HG02588 (cell line): ENCODE measurements around the gene CRABP2.

Source experiments
- ATAC-seq: cut with Tn5 transposase; IDR thresholded peaks from one replicate; pipeline ENCODE4 v1.9.1; 2021; ENCODE audit warnings: mild to moderate bottlenecking, moderate library complexity; ENCODE audit not compliant: unreplicated experiment

CRABP2 gene

GRCh38 chr1:156657741-156658319 lies 47.6 kb downstream of the CRABP2 start:
- ATAC-seq: no peak

- ATAC-seq: no peak
These were observed 48.3 kb downstream of the CRABP2 start for GRCh38 chr1:156656806-156657740.

GRCh38 chr1:156655904-156656516 lies 49.4 kb downstream of the CRABP2 start:
- no peak for ATAC-seq

GRCh38 chr1:156655151-156655903 lies 50.1 kb downstream of the CRABP2 start:
- ATAC-seq: no peak

GRCh38 chr1:156654700-156655099 lies 50.7 kb downstream of the CRABP2 start:
- no peak for ATAC-seq

- no peak for ATAC-seq
These were observed 52.4 kb downstream of the CRABP2 start for GRCh38 chr1:156652992-156653355.

- ATAC-seq: no peak
These were observed 53.0 kb downstream of the CRABP2 start for GRCh38 chr1:156652131-156652991.
